NCI-H345 treated with DMSO at 0.1 percent for 48 hours (cell line): Measurements from ENCODE around the gene GXYLT2.

Source experiments
- DNase-seq: peaks from one replicate; lab custom pipeline; 2025; ENCODE audit not compliant: unreplicated experiment; lab: John Stamatoyannopoulos, UW

Gene GXYLT2

GRCh38 chr3:72930754-72931153 is 42.9 kb downstream of the GXYLT2 start:
- no peak for DNase-seq

- no peak for DNase-seq
These were observed 44.6 kb downstream of the GXYLT2 start for GRCh38 chr3:72932416-72932815.

- peak; percentile 16 for DNase-seq
These were observed 50.8 kb downstream of the GXYLT2 start for GRCh38 chr3:72938471-72939265.

- no peak for DNase-seq
These were observed 53.4 kb downstream of the GXYLT2 start for GRCh38 chr3:72941245-72941644.

- DNase-seq = no peak
These were observed 54.6 kb downstream of the GXYLT2 start for GRCh38 chr3:72942427-72942826.

GRCh38 chr3:72944696-72945095 is 56.9 kb downstream of the GXYLT2 start:
- no peak for DNase-seq

GRCh38 chr3:72947715-72948490 is 60.1 kb downstream of the GXYLT2 start:
- no peak for DNase-seq

- no peak for DNase-seq
These were observed 61.2 kb downstream of the GXYLT2 start for GRCh38 chr3:72949016-72949415.

GRCh38 chr3:72950372-72950771 is 62.5 kb downstream of the GXYLT2 start:
- no peak for DNase-seq

- no peak for DNase-seq
These were observed 63.0 kb downstream of the GXYLT2 start for GRCh38 chr3:72950801-72951200.

GRCh38 chr3:72951259-72951722 is 63.4 kb downstream of the GXYLT2 start:
- no peak for DNase-seq

- no peak for DNase-seq
These were observed 65.6 kb downstream of the GXYLT2 start for GRCh38 chr3:72953325-72953956.

GRCh38 chr3:72957297-72957696 is 69.5 kb downstream of the GXYLT2 start:
- DNase-seq = no peak

- DNase-seq = no peak
These were observed 71.5 kb downstream of the GXYLT2 start for GRCh38 chr3:72959336-72959735.

GRCh38 chr3:72960812-72961518 is 73.1 kb downstream of the GXYLT2 start:
- DNase-seq = no peak

GRCh38 chr3:72961752-72962151 is 73.9 kb downstream of the GXYLT2 start:
- no peak for DNase-seq

- DNase-seq = no peak
These were observed 74.5 kb downstream of the GXYLT2 start for GRCh38 chr3:72962317-72962716.

GRCh38 chr3:72964633-72965032 is 76.8 kb downstream of the GXYLT2 start:
- no peak for DNase-seq

GRCh38 chr3:72968266-72968664 is 80.4 kb downstream of the GXYLT2 start:
- no peak for DNase-seq

GRCh38 chr3:72969766-72970165 is 81.9 kb downstream of the GXYLT2 start:
- DNase-seq = no peak

GRCh38 chr3:72970942-72971341 is 83.1 kb downstream of the GXYLT2 start:
- no peak for DNase-seq
